ENCODE results near the gene OR10K2.

GRCh38 chr1:158445376-158445775, 19.3 kb upstream of the OR10K2 start:
- TF ChIP-seq CTCF (IDR thresholded peaks at IDR 0.05; ENCODE audit: low read depth, low read length, missing input control) = no peak
- no peak for TF ChIP-seq GABPA (IDR thresholded peaks at IDR 0.05 in 1 of 2, conservative IDR thresholded peaks at IDR 0.05 in 1 of 2)
- no peak for TF ChIP-seq TAF1 (conservative IDR thresholded peaks at IDR 0.05)
- no peak for TF ChIP-seq MAX (IDR thresholded peaks at IDR 0.05)
- no peak for TF ChIP-seq YY1 (IDR thresholded peaks at IDR 0.05)
- no peak for TF ChIP-seq JUND (IDR thresholded peaks at IDR 0.05)
- TF ChIP-seq RAD21 (IDR thresholded peaks at IDR 0.05) = no peak
- TF ChIP-seq, protein P1, sequence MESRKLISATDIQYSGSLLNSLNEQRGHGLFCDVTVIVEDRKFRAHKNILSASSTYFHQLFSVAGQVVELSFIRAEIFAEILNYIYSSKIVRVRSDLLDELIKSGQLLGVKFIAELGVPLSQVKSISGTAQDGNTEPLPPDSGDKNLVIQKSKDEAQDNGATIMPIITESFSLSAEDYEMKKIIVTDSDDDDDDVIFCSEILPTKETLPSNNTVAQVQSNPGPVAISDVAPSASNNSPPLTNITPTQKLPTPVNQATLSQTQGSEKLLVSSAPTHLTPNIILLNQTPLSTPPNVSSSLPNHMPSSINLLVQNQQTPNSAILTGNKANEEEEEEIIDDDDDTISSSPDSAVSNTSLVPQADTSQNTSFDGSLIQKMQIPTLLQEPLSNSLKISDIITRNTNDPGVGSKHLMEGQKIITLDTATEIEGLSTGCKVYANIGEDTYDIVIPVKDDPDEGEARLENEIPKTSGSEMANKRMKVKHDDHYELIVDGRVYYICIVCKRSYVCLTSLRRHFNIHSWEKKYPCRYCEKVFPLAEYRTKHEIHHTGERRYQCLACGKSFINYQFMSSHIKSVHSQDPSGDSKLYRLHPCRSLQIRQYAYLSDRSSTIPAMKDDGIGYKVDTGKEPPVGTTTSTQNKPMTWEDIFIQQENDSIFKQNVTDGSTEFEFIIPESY (IDR thresholded peaks at IDR 0.05) = no peak
